ENCODE data around the gene SLC4A11. TPM values are rescaled to one million over a fixed set of nuclear protein-coding genes. Genes with fewer than 3 reads are reported as not detected.
A peak's percentile ranks its signal among the peaks of the same experiment; 100 is the strongest.

Gene SLC4A11
- total and polyA plus RNA-seq, 10 of the 15 experiments (the other 5 are each of a cell fraction or from before 2014, with no cell fraction given): 0.07 to 2.3 (median 1.1) TPM

DNA sequence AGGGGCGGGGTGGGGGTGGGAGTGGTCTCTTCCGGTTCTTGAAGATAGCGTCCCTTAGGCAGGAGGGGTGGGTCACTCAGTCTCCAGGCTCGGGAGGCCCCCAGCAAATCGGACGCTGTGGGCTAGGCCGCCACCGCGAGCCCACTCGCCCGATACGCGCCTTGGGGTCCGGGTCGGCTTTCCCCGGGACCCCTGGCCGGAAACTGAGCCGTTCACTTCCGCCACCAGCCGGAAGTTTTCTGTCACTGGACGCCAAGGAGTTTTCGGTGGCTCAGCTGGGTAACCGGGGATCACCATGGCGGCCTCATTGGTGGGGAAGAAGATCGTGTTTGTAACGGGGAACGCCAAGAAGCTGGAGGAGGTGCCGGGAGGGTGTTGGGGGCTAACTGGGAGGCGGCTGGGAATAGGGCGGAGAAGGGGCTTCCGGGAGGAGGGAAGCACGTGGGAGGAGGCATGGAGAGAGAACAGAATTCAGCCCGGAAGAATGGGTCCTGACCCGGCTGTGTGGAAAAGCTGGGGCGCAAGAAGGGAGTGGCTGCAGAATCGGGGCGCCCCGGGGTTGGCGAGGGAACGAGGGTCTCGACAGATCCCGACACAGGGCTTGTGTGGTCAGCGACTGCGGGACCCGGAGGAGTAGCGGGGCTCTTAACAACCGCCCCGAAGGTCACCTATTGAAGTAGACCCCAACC, 29.6 kb downstream of the SLC4A11 start, which contains the start of gene ITPA (continued):
- TF ChIP-seq ZNF274 (IDR thresholded peaks at IDR 0.05; ENCODE audit: insufficient read depth, insufficient read length): no peak
- TF ChIP-seq SRF (IDR thresholded peaks at IDR 0.05; ENCODE audit: low read depth in 2 of 2, low read length in 2 of 2): no peak
- TF ChIP-seq PAX5 (IDR thresholded peaks at IDR 0.05; ENCODE audit: borderline replicate concordance, low read depth, low read length): no peak
- no peak for TF ChIP-seq NFXL1 (IDR thresholded peaks at IDR 0.05; ENCODE audit: borderline replicate concordance)
- TF ChIP-seq NFIC (IDR thresholded peaks at IDR 0.05; ENCODE audit: low read depth, low read length): no peak
- TF ChIP-seq BACH1 (IDR thresholded peaks at IDR 0.05; ENCODE audit: borderline replicate concordance): no peak; the same call in 1 of the 2 replicates
- TF ChIP-seq, protein P1, sequence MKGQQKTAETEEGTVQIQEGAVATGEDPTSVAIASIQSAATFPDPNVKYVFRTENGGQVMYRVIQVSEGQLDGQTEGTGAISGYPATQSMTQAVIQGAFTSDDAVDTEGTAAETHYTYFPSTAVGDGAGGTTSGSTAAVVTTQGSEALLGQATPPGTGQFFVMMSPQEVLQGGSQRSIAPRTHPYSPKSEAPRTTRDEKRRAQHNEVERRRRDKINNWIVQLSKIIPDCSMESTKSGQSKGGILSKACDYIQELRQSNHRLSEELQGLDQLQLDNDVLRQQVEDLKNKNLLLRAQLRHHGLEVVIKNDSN (IDR thresholded peaks at IDR 0.05; ENCODE audit: borderline replicate concordance, extremely low read length, insufficient read depth, low read depth, low read length): no peak
- TF ChIP-seq, protein P2, sequence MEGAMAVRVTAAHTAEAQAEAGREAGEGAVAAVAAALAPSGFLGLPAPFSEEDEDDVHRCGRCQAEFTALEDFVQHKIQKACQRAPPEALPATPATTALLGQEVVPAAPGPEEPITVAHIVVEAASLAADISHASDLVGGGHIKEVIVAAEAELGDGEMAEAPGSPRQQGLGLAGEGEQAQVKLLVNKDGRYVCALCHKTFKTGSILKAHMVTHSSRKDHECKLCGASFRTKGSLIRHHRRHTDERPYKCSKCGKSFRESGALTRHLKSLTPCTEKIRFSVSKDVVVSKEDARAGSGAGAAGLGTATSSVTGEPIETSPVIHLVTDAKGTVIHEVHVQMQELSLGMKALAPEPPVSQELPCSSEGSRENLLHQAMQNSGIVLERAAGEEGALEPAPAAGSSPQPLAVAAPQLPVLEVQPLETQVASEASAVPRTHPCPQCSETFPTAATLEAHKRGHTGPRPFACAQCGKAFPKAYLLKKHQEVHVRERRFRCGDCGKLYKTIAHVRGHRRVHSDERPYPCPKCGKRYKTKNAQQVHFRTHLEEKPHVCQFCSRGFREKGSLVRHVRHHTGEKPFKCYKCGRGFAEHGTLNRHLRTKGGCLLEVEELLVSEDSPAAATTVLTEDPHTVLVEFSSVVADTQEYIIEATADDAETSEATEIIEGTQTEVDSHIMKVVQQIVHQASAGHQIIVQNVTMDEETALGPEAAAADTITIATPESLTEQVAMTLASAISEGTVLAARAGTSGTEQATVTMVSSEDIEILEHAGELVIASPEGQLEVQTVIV (IDR thresholded peaks at IDR 0.05; ENCODE audit: borderline replicate concordance, partially characterized antibody): peak; percentile 71
- no peak for TF ChIP-seq TCF7 (IDR thresholded peaks at IDR 0.05; ENCODE audit: borderline replicate concordance)
- no peak for TF ChIP-seq TCF3 (IDR thresholded peaks at IDR 0.05; ENCODE audit: borderline replicate concordance, insufficient read depth, low read depth, low read length)
- TF ChIP-seq BCLAF1 (IDR thresholded peaks at IDR 0.05): no peak
- peak; percentile 55; the same call in 1 of the 2 replicates for TF ChIP-seq MTA2 (IDR thresholded peaks at IDR 0.05; ENCODE audit: low read depth)
- TF ChIP-seq NR2F1 (conservative IDR thresholded peaks at IDR 0.05): 0 out of 2 replicates have a peak, but pooled peaks have one; percentile 46
- TF ChIP-seq TBL1XR1 (IDR thresholded peaks at IDR 0.05; ENCODE audit: low read depth, low read length): no peak
- TF ChIP-seq ZNF384 (IDR thresholded peaks at IDR 0.05; ENCODE audit: borderline replicate concordance, low read depth, low read length): no peak
- TF ChIP-seq MTA3 (IDR thresholded peaks at IDR 0.05; ENCODE audit: borderline replicate concordance, low read length): no peak
- peak; percentile 60; the same call in 1 of the 2 replicates for TF ChIP-seq TAF1 (IDR thresholded peaks at IDR 0.05; ENCODE audit: borderline replicate concordance, low read depth, low read length)
- TF ChIP-seq SMARCA5 (IDR thresholded peaks at IDR 0.05): no peak; the same call in 1 of the 2 replicates
- TF ChIP-seq FOS (IDR thresholded peaks at IDR 0.05; ENCODE audit: borderline replicate concordance, extremely low read depth, insufficient read length): no peak
- TF ChIP-seq, protein P3, sequence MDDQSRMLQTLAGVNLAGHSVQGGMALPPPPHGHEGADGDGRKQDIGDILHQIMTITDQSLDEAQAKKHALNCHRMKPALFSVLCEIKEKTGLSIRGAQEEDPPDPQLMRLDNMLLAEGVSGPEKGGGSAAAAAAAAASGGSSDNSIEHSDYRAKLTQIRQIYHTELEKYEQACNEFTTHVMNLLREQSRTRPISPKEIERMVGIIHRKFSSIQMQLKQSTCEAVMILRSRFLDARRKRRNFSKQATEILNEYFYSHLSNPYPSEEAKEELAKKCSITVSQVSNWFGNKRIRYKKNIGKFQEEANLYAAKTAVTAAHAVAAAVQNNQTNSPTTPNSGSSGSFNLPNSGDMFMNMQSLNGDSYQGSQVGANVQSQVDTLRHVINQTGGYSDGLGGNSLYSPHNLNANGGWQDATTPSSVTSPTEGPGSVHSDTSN (IDR thresholded peaks at IDR 0.05; ENCODE audit: insufficient replicate concordance, low read depth, low read length): no peak
- TF ChIP-seq ETV6 (conservative IDR thresholded peaks at IDR 0.05 in 1 of 2, IDR thresholded peaks at IDR 0.05 in 1 of 2; ENCODE audit: borderline replicate concordance in 1 of 2, low read depth in 1 of 2): peak; percentile 73 to 95; a peak in 2 of 4 replicates
- no peak for TF ChIP-seq ZNF24 (IDR thresholded peaks at IDR 0.05)

Data from GM12878 (cell line).